ENCODE data around the gene APOBEC3G. TPM values are rescaled to one million over a fixed set of nuclear protein-coding genes. Genes with fewer than 3 reads are reported as not detected.

Gene APOBEC3G
- total RNA-seq, 1 donor from 2014 or later: 1.9 TPM

DNA sequence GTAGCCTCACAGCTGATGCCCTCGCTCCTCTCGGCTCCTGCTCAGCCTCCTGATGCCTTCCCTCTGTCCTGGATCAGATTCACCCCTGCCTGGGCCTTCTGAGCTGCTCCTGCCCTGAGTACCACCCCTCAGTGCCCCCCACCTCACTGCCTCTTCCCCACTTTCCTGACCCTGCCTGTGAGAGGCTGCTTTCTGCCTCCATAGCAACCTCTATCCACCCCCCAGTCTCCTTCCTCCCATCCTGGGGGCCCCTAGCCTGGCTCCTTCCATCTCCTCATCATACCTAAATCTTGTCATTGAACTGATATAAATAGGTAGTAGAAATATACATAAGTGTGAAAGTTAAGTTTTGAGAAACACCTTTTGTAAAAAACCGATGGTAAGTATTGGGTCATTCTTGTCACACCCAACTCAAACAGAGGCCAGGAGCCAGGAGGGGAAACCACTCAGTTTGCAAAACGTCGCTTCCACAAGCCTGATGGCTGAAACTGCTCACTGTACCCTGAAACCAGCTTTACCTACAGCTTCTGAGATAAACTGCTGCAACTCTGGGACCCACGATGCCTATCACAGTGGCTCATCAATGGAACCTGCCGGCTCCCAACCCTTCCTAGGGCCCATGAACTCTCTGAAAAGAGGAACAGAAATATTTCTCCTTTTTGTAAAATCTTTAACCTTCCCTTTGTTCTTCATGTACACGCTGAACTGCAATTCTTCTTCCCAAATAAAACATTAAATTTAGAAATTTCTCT lies 15.2 kb downstream of the APOBEC3G start:
- DNase-seq: no peak

DNA sequence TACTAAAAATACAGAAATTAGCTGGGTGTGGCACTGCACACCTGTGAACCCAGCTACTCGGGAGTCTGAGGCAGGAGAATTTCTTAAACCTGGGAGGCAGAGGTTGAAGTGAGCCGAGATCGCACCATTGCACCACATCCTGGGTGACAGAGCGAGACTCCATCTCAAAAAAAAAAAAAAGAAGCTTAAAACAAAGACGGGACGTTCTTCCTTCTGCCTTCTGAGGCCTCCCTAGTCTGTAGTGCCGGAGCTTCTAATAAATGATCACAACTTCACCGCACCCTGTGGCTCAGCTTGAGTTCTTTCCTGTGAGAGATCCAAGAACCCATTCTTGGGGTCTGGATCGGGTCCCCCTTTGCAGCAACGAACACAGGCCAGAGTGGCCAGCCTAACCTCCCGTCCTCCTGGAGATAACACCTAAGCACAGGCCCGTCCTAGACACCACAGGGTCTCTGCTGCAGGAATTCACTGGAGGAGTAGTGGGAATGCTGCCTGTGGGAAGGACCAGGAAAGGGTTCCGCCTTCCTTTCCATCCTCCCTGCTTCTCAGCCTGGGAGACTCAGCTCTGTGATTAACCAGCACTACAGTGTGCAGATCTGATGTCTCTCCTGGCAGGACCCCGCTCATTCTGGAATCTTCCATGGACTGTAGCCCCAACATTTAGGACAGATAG lies 17.8 kb downstream of the APOBEC3G start:
- no peak for DNase-seq

DNA sequence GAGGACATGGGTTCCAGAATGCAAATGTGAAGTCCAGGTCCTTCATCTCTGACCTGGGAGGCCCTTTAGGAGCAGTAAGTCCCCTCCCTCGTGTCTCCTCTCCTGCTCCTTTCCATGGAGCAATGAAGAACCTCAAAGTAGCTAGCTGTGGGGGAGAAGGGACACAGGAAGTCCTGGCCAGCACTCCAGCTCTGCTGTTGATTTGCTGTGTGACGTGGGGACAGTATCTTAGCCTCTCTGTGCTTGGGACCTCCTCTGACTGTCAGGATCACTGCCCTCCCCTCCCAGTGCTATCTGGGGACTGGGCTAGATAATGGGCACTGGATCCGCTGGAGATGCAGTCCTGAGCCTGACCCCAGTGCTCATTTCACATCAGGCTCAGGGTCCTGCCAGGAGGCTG lies 18.9 kb downstream of the APOBEC3G start:
- no peak for DNase-seq

DNA sequence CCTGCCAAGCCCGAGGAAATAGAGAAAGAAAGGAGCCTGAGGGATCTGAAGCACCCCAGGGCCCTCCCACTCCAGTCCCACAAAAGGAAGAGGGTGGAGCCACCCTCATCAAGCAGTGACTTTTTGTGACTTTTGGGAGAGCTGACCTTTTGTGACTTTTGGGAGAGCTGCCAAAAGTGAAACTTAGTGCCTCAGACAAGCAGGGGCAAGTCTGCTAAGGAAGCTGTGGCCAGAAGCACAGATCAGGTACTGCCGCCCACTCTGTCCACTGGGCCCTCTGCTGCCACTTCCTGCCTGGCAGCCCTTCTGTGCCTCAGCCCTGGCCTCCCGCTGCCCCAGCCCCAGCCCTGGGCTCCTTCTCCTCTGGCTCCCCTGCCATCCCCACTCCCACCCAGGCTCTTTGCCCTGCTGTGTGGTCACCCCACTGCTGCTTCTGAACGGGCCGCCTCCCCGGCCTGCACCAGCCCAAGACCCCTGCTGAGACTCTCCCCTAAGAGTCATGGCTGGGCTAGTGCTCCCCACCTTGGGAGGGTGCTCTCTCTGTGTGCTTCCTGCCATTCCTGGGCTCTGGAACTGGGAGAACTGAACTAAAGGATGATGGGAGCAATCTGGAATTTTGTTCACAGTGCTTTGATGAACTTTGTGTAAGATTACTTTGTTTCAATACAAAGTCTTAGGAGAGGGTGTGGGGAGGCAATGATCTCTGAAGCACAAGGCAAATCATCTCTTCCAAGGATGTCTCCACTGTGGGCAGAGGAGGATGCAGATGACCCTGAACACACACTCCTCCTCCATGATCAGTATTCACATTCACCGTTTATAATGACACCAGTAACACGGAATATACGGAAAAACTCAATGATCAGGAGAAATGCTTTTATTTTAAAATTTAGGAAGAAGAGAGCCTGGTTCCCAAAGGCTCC lies 20.3 kb downstream of the APOBEC3G start, which contains the start of gene APOBEC3H:
Gene APOBEC3H, plus strand, starts transcription at position 147 of the 923 bp plus-strand sequence. CDS start 3,035 bp downstream, outside the sequence.
- no peak for DNase-seq

DNA sequence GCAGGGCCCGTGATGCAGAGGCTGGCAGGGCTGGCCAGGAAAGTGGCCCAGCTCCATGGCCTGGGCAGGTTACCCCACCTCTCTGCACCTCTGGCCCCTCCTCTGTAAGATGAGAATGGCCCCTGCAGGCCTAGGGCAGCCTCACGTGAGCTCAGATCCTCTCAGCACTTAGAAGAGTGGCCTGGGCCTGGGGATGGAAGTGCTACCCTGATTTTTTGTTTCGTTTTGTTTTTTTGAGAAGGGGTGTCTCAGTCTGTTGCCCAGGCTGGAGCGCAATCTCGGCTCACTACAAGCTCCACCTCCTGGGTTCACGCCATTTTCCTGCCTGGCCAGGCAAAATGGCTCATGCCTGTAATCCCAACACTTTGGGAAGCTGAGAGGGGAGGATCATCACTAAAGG lies 21.0 kb downstream of the APOBEC3G start:
- no peak for DNase-seq

DNA sequence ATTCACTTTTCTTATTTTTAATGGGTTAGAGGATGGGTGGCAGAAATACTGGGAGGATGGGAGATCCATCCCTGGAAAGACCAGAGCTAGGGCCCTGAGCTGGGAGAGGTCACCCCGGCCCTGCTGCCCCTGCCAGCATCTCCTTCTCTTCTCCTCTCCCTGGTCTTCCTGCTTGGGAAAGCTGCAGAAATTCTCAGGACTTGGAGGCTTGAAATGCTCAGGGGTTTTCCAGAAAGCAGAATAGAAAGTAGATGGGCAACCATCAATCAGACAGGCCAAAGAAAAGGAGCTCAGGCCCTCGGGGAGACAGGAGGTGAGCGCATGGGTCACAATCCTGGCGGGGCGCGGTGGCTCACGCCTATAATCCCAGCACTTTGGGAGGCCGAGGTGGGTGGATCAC lies 21.5 kb downstream of the APOBEC3G start:
- DNase-seq: no peak

DNA sequence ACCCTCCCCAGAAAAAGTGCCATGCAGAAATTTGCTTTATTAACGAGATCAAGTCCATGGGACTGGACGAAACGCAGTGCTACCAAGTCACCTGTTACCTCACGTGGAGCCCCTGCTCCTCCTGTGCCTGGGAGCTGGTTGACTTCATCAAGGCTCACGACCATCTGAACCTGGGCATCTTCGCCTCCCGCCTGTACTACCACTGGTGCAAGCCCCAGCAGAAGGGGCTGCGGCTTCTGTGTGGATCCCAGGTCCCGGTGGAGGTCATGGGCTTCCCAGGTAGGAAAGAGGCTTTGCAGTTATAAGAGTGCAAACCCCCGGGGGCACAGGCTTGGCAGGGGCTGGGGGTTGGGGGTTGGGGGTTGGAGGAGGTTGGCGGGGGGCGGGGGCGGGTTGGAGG lies 24.2 kb downstream of the APOBEC3G start:
- DNase-seq: no peak

DNA sequence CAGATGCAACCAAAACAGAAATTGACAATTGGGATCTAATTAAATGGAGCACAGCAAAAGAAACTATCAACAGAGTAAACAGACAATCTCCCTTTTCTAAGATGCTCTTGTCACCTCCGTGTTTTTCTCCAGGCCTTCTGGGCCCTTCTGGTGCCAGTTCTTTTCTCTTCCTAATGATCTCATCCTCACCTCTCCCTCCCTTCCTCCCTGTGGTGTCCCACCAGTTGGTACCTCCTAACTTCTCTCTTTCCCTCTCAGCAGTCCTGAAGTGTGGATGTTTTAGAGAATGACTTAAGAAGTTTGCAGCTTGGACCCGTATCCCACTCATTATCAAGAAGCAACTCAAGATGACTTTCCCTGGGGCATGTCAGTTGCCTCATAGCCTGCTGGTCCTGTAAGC lies 26.4 kb downstream of the APOBEC3G start:
- no peak for DNase-seq

DNA sequence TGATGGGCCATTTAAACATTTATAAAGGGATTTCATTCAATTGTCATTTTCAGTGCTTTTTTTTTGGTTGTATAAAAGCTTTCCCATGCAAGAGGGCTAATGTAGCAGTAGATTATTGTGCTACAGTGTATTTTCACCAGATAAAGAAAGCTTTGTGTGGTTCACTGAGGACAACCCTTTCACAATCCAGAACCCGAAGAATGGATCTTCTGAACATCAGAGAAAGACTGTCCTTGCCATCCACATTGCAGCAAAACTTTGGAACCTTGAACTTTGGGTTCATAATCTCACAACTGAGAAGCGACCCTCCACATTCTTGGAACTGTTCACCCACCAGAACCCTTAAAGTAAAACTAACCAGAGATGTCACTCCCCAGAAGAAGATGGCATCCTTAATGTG lies 29.3 kb downstream of the APOBEC3G start:
- DNase-seq: no peak

DNA sequence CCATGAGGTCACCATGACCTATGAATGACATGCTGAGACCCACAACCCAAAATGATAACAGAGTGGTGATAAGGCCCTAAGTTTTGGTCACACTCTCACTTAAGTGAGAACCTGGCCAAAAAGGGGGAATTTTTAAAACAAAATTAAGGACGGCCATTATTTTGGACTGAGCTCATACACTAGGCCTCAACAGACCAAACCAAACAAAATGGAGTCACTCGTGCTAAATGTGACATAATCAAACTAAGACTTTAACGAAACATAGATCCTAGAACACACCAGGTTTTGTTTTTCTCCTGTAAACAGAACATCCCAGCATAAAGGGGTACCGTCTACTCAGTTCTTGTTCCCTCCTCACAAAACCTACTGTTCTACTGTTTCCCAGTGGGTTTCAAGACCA lies 31.4 kb downstream of the APOBEC3G start:
- no peak for DNase-seq

DNA sequence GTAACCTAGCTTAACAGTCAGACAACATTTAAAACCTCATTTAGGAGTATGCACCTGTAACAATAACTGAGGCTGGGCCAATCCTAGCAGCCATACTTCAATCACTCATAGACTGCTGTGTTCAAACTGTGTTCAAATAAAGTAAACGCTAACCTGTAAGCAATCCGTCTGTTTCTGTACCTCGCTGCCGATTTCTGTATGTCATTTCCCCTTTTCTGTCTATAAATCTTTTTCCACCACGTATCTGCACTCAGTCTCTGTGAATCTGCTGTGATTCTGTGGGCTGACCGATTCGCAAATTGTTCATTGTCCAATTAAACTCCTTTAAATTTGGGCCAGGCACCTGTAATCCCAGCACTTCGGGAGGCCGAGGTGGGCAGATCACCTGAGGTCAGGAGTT lies 32.3 kb downstream of the APOBEC3G start:
- no peak for DNase-seq

DNA sequence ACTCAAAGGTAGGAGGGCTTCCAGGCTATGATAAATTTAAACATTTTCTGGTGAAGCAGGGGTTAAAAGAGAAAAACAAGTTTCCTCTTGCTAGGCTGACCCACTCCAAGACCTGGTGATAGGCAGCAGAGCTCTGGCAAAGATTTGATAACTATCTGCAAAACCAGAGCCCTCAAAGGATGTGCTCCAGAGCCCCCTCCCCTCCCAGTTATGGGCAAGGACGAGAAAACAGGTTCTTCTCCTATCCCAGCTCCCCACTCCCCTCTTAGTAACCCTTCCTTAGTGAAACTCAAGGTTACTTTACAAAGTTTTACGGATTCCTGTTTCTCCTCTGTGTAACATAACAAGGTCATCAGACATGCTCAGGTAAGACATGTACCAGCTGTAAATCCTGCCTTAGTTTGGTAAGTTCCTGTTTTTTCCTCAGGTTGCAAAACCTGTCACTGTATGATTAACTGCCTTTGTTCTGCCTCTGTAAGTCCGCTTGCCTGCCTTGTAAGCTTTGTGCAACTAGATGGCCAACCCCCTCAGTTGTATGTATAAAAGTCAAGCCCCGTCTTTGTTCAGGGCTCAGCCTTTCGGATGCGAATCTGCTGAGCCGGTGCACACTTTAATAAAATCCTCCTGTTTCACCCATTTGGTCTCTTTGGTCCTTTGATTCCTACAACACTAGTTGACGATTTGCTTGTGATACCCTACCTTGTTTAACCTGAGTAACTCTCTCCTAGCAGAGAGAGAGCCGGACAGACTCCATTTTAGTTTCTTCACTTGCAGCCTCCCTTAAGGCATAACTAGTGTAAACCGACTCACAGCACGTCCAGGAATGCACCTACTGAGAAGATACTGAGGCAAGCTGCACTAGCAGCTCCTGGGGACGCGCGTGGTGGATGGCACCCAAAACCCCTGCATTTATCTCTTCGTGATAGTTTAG lies 33.8 kb downstream of the APOBEC3G start:
- DNase-seq: no peak

DNA sequence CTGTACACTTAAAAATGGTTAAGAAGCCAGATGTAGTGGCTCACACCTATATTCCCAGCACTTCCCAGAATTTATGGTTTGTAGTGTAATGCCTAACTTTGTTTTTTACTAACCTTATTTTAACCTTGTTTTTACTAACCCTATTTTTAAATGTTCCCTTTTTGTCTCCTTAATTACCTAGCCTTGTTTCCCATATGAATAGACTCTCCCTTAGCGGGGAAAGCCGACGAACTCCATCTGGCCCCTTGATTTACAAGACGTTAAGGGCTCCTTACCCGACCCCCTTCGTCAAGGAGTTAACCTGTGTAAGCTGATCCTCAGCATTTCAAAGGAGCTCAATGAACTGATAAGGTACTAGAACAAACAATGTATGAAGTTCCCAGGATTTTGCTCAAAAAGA lies 37.0 kb downstream of the APOBEC3G start:
- no peak for DNase-seq

DNA sequence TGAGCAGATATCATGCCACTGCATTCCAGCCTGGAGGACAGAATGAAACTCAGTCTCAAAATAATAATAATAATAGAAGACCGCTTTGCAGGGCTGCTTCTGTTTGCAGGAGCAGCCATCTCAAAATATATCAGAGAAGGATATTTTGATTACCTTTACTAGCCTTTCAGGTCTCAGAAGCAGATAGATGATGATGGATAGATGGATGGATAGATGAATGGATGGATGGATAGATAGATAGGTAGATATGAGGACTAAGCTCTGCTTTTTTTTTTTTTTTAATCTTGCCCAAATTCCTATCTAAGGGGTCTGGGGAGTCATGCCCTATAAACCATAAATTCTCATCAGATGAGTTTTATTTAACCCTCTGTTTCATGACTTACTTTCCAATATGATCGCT lies 38.5 kb downstream of the APOBEC3G start:
- no peak for DNase-seq

DNA sequence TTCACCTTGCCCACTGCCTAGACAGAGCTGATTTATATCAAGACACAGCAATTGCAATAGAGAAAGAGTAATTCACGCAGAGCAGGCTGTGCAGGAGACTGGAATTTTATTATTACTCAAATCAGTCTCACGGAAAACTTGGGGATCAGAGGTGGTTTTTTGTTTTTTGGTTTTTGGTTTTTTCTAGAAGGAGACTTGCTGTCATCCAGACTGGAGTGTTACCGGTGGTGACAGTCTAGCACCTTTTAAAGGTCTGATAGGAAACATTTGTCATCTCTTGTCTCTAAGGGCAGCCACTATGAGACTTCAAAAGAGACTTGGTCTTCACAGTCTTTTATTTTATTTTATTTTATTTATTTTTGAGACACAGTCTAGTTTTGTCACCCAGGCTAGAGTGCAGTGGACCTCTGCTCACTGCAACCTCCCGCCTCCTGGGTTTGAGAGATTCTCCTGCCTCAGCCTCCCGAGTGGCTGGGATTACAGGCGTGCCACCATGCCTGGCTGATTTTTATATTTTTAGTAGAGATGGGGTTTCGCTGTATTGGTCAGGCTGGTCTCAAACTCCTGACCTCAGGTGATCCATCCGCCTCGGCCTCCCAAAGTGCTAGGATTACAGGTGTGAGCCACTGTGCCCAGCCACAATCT lies 39.0 kb downstream of the APOBEC3G start:
- DNase-seq: no peak

DNA sequence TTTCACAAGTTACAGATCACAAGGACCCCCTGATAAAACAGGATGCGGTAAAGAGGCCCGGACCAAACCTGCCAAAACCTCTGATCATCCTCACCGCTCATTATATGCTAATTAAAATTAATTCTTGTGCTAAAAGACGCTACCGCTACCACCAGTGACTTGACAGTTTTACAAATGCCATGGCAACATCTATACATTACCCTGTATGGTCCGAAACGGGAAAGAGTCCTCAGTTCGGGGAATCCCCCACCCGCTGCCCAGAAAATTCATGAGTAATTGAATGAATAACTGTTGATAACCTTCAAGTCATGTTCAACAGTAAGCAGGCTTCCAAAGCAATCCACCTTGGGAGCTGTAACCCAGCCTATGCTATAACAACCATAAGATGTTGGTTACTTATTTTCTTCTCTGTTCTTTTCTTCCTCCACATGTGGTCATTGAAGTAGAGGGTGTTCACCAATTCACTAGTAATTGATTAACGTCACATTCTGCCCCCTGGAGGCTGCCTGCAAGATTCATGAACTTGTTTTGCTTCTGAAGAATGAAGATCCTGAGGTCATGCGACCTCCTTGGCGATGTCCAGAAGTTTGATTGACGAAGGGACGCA lies 40.6 kb downstream of the APOBEC3G start:
- no peak for DNase-seq

DNA sequence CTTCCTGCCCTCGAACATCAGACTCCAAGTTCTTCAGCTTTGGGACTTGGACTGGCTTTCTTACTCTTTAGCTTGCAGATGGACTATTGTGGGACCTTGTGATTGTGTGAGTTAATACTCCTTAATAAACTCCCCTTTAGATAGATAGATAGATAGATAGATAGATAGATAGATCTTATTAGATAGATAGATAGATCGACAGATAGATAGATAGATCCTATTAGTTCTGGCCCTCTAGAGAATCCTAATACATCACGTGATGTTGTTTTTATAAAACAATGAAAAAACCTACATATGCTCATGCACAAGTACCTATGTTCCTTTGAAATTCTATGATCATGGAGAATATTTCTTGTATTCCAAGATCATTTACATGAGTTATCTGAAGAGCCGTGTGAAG lies 43.9 kb downstream of the APOBEC3G start:
- no peak for DNase-seq

DNA sequence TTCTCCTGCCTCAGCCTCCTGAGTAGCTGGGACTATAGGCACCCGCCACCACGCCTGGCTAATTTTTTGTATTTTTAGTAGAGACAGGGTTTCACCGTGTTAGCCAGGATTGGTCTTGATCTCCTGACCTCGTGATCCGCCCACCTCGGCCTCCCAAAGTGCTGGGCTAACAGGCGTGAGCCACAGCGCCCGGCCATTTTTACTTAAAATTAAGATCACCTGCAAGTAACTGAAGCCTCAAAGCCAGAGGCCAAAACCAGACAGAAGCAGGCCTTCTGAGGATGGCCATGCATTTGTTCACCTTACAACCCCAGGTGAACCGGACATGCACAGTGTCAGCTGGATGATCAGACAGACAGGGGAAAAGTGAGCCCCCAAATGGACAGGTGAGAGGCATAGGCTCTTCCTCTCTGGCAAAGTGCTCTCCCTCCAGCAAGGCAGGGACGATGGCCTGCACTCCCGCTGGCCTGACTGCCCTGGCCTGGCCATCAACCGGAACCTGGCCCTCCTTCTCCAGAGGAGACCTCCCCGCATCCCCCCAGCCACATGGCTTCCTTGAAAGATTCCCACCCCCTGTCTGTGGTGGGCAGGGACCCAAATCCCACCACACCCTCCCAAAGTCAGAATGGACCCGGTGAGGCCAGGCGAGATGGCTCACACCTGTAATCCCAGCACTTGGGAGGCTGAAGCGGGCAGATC lies 45.8 kb downstream of the APOBEC3G start:
- DNase-seq: no peak

DNA sequence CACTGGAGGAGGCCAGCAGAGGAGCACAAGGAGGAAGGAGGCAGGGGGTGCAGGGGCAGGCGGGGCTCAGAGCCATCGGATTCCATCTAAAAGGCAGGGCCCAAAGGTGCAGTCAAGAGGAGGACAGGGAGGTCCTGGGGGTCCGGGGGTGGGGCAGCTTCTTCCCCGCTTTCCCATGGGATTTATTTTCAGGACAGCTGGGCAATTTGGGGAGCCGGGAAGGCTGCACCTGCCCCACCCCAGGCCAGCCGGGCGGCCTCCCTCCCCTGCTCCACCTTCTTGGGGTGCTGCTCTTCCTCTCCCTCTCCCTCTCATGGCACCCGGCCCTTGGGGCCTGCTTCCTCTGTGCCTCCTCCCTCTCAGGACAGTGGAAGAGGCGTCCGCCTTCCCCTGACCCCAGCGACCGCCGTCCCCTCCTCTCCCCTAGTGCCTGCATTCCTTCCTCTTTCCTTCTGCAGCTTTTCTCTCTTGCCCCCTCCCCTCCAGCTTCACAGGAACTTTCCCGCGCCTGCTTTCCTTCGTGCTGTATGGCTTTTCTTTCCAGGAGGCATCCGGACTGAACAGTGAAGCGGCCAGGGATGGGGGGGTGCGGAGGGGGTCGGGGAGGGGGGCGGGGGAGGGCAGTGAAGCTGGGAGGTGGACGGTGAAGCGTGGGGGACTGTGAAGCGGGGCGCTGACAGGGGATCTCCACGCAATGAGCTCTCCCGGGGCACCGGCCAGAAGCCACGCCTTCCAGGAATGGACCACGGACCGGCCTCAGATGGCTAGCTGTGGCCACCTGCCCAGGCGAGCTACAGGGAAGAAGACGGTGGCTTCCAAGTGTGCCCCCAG lies 46.9 kb downstream of the APOBEC3G start:
- DNase-seq: no peak

All from occipital lobe (tissue), 2 donors.